ENCODE data around the gene USP49. TPM values are rescaled to one million over a fixed set of nuclear protein-coding genes. Genes with fewer than 3 reads are reported as not detected.

USP49 gene
- total RNA-seq, 4 donors from 2014 or later = 0.27 to 2.8 (median 1.1) TPM

- intact Hi-C loops (cut with DNase I; ENCODE audit: low total_unique reads) = no loop called here
- DNase-seq (no peak), ATAC-seq (no peak)
- Histone ChIP-seq H3K4me1 (no peaks in the 10 kb centered on the region), H3K36me3 (no peaks in the 10 kb centered on the region), H3K4me3 (no peak overlapping the region), H3K9me3 (no peaks in the 10 kb centered on the region), H3K27ac (no peak overlapping the region), H3K27me3 (no peaks in the 10 kb centered on the region)
- in situ Hi-C loops (cut with MboI; ENCODE audit: low sequenced_read_pairs in 4 of 4) = no loop called here
- TF ChIP-seq POLR2A (IDR thresholded peaks at IDR 0.05) = no peak
- TF ChIP-seq CTCF (IDR thresholded peaks at IDR 0.05 in 4 of 5, conservative IDR thresholded peaks at IDR 0.05 in 1 of 5) = no peak
Measured at GRCh38 chr6:41743406-41744235, 151.6 kb downstream of the USP49 start.

DNA sequence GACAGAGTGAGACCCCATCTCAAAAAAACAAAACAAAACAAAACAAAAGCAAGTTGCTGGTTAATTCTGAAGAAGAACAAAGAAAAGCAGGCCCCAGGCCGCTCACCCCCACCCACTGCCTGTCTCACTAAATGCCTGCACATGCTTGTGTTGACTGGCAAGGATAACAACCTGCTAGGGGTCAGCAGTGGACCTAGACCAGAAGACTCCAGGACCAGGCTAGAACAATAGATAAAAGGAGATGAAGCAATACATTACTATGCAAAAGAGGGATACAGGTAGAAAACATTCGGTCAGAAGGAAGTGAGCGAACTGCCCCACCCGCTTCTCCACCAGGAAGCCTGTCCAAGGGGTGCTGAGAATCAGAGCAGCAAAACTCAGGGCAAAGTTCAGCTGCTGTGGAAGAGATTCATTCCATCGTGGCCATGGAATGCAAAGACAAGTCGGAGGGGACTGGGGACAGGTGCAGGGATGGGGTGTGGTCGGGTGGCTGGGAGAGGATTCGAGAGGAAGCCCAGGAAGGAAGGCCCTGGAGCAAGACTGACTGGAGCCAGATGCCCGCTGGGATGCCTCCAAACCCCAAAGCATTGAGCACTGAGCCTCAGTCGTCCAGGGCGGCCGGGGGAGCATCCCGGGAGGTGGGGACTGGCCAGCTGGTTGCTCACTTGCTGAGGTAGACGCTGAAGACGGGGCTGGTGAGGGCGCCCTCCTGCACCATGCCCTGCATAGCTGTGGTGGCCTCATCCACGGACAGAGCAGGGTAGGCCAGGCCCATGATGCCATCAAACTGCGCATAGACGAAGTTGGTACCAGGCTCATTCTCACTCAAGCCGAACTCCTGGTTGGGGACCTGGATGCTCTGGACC lies 153.3 kb downstream of the USP49 start:
- intact Hi-C loops (cut with DNase I; ENCODE audit: low total_unique reads) (no loop called here), in situ Hi-C loops (cut with MboI; ENCODE audit: low sequenced_read_pairs in 4 of 4) (no loop called here)
- Histone ChIP-seq H3K36me3 (no peaks in the 10 kb centered on the region), H3K27me3 (no peaks in the 10 kb centered on the region), H3K4me3 (no peak overlapping the region), H3K9me3 (no peaks in the 10 kb centered on the region), H3K27ac (no peak overlapping the region), H3K4me1 (no peaks in the 10 kb centered on the region)
- TF ChIP-seq POLR2A (IDR thresholded peaks at IDR 0.05) = no peak
- no peak for TF ChIP-seq CTCF (IDR thresholded peaks at IDR 0.05 in 4 of 5, conservative IDR thresholded peaks at IDR 0.05 in 1 of 5)
- DNase-seq (no peak), ATAC-seq (no peak)

- H3K4me1 ChIP-seq = peaks cover 4% of the 10 kb centered on the region in 2 donors
- no peak overlapping the region for H3K27ac ChIP-seq
- TF ChIP-seq CTCF (IDR thresholded peaks at IDR 0.05 in 4 of 5, conservative IDR thresholded peaks at IDR 0.05 in 1 of 5) = no peak
- DNase-seq = no peak
- intact Hi-C loops (cut with DNase I; ENCODE audit: low total_unique reads) = no loop called here
- no peak for ATAC-seq
- H3K27me3 ChIP-seq = no peaks in the 10 kb centered on the region
- no peaks in the 10 kb centered on the region for H3K36me3 ChIP-seq
- no peak overlapping the region for H3K4me3 ChIP-seq
- in situ Hi-C loops (cut with MboI; ENCODE audit: low sequenced_read_pairs in 4 of 4) = no loop called here
- no peaks in the 10 kb centered on the region for H3K9me3 ChIP-seq
Measured at GRCh38 chr6:41740366-41741162, 154.6 kb downstream of the USP49 start.

Other genes starting within 250 kb of the USP49 start
- gene TFEB, start 159.8 kb downstream of the USP49 start, total RNA-seq = 100 to 1,000 TPM in 2 of 4 donors, 10 to 100 TPM in 2; 82.8 to 121 (median 93.3) TPM
- not detected for gene PGC, start 148.0 kb downstream of the USP49 start, total RNA-seq
- 1 to 10 TPM; 2.9 to 6.9 (median 5.5) TPM for gene FRS3, start 115.5 kb downstream of the USP49 start, total RNA-seq
- 1 to 10 TPM in 3 of 4 donors, under 1 TPM in 1; 0.59 to 6.2 (median 1.8) TPM for gene PRICKLE4, start 114.6 kb downstream of the USP49 start, total RNA-seq
- 100 to 1,000 TPM; 152 to 186 (median 166) TPM for gene TOMM6, start 107.7 kb downstream of the USP49 start, total RNA-seq
- 10 to 100 TPM; 11.5 to 16.5 (median 12.1) TPM for gene MED20, start 25.8 kb upstream of the USP49 start, total RNA-seq
- 10 to 100 TPM in 3 of 4 donors, 1 to 10 TPM in 1; 8.0 to 16.6 (median 12.9) TPM for gene BYSL, start 26.1 kb upstream of the USP49 start, total RNA-seq
- gene CCND3, start 46.4 kb upstream of the USP49 start, total RNA-seq = 10 to 100 TPM; 28.9 to 48.7 (median 44.7) TPM
- gene TAF8, start 155.1 kb upstream of the USP49 start, total RNA-seq = 10 to 100 TPM; 16.3 to 49.2 (median 35.6) TPM
- under 1 TPM in 2 of 4 donors, not detected in 2; 0.05 to 0.16 TPM for gene C6orf132, start 247.2 kb upstream of the USP49 start, total RNA-seq